Fibroblast of the conjunctiva (primary cell): ENCODE data around the gene TLX2.
A peak's percentile ranks its signal among the peaks of the same experiment; 100 is the strongest.
"Not testable (repeated sequence)": the region's sequence is repeated elsewhere in the genome, so short reads cannot be mapped to it uniquely, and the experiment has no call there.

ENCODE experiments used
- DNase-seq: peaks from one replicate; pipeline ENCODE4 v3.0.0-alpha.2; 2010; ENCODE audit warnings: low read depth

Gene TLX2

GRCh38 chr2:74554820-74555531, 40.7 kb downstream of the TLX2 start:
- no peak for DNase-seq

GRCh38 chr2:74555610-74556103, 41.4 kb downstream of the TLX2 start:
- DNase-seq, result no peak

GRCh38 chr2:74556159-74556558, 41.9 kb downstream of the TLX2 start:
- DNase-seq, result no peak

- DNase-seq, result no peak
These were observed 42.7 kb downstream of the TLX2 start for GRCh38 chr2:74556831-74557370.

GRCh38 chr2:74558284-74559230, 44.3 kb downstream of the TLX2 start:
- DNase-seq, result no peak

GRCh38 chr2:74559912-74560311, 45.7 kb downstream of the TLX2 start:
- DNase-seq, result no peak

GRCh38 chr2:74560591-74560990, 46.3 kb downstream of the TLX2 start:
- no peak for DNase-seq

GRCh38 chr2:74561022-74561421, 46.8 kb downstream of the TLX2 start:
- not testable (repeated sequence) for DNase-seq

GRCh38 chr2:74562126-74562775, 48.0 kb downstream of the TLX2 start:
- no peak for DNase-seq

GRCh38 chr2:74564222-74564621, 50.0 kb downstream of the TLX2 start:
- no peak for DNase-seq

GRCh38 chr2:74566076-74566753, 52.0 kb downstream of the TLX2 start:
- no peak for DNase-seq

- peak; percentile 93 for DNase-seq
These were observed 52.5 kb downstream of the TLX2 start for GRCh38 chr2:74566754-74567085.
